ENCODE results near the gene PCDHGA9.

PCDHGA9 gene

DNA sequence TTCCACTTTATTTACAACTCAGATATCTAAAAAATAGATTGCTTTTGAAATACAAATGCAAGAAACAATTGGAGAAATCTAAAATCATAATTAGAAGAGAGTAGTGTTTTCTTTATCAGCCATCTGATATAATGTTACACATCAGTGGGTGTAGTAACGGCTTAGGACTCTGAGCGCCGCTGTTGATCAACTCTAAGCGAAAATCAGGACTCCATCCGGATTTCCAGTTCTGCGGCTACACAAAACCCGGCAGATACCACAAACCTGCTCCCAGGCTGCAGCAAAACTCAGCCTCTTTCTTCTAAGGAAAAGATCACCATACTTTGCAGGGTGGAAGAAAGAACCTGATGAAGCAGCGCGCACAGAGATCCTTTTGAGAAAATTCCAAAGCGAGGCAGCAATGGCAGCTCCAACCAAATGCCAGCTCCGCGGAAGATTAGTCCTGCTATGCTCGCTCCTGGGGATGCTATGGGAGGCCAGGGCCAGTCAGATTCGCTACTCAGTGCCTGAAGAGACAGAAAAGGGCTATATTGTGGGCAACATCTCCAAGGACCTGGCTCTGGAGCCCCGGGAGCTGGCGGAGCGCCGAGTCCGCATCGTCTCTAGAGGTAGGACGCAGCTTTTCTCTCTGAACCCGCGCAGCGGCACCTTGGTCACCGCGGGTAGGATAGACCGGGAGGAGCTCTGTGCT lies at the start of gene PCDHGA9:
TSS of gene PCDHGA9 (plus strand) at position 226 of the 691 bp plus-strand sequence. CDS start at position 401, 175 bp downstream.
- in situ Hi-C loops (cut with MboI; ENCODE audit: low sequenced_read_pairs, unreplicated experiment), result no loop called here
- TF ChIP-seq, protein P1, sequence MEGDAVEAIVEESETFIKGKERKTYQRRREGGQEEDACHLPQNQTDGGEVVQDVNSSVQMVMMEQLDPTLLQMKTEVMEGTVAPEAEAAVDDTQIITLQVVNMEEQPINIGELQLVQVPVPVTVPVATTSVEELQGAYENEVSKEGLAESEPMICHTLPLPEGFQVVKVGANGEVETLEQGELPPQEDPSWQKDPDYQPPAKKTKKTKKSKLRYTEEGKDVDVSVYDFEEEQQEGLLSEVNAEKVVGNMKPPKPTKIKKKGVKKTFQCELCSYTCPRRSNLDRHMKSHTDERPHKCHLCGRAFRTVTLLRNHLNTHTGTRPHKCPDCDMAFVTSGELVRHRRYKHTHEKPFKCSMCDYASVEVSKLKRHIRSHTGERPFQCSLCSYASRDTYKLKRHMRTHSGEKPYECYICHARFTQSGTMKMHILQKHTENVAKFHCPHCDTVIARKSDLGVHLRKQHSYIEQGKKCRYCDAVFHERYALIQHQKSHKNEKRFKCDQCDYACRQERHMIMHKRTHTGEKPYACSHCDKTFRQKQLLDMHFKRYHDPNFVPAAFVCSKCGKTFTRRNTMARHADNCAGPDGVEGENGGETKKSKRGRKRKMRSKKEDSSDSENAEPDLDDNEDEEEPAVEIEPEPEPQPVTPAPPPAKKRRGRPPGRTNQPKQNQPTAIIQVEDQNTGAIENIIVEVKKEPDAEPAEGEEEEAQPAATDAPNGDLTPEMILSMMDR (IDR thresholded peaks at IDR 0.05; ENCODE audit: borderline replicate concordance, control extremely low read depth, extremely low read depth, insufficient read depth, missing control alignments), result peak; percentile 12
- DNase-seq (ENCODE audit: low spot score), result no peak

DNA sequence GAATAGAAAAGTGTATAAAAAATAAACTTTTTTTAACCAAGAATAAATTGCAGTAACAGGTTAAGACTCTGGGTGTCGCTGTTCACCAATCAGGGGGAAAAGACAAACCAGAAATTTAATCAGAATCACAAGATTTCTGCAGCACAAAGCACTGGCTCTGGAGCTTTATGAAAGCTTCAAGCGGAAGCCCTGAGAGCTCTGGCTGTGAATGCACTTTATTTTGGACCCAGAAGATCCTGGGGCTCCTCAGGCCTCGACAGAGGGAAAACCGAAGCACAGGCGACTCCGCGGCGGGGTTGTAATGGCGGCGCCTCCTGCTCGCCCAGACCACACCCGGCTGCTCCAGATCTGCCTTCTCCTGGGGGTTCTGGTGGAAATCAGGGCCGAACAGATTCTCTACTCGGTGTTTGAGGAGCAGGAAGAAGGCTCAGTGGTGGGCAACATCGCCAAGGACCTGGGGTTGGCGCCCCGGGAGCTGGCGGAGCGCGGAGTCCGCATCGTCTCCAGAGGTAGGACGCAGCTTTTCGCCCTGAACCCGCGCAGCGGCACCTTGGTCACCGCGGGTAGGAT lies 47.6 kb upstream of the PCDHGA9 start, which contains the start of gene PCDHGA4:
TSS of gene PCDHGA4 (plus strand) at position 122 of the 570 bp plus-strand sequence. CDS start at position 209, 87 bp downstream.
- TF ChIP-seq, protein P1 (IDR thresholded peaks at IDR 0.05; ENCODE audit: borderline replicate concordance, control extremely low read depth, extremely low read depth, insufficient read depth, missing control alignments), result no peak
- in situ Hi-C loops (cut with MboI; ENCODE audit: low sequenced_read_pairs, unreplicated experiment), result no loop called here
- no peak for DNase-seq (ENCODE audit: low spot score)

GRCh38 chr5:141355641-141356040 lies 46.9 kb upstream of the PCDHGA9 start:
- in situ Hi-C loops (cut with MboI; ENCODE audit: low sequenced_read_pairs, unreplicated experiment), result no loop called here
- DNase-seq (ENCODE audit: low spot score), result no peak
- TF ChIP-seq, protein P1 (IDR thresholded peaks at IDR 0.05; ENCODE audit: borderline replicate concordance, control extremely low read depth, extremely low read depth, insufficient read depth, missing control alignments), result no peak

- TF ChIP-seq, protein P1 (IDR thresholded peaks at IDR 0.05; ENCODE audit: borderline replicate concordance, control extremely low read depth, extremely low read depth, insufficient read depth, missing control alignments), result no peak
- in situ Hi-C loops (cut with MboI; ENCODE audit: low sequenced_read_pairs, unreplicated experiment), result no loop called here
- no peak for DNase-seq (ENCODE audit: low spot score)
Observed at GRCh38 chr5:141356133-141356532, 46.4 kb upstream of the PCDHGA9 start.

GRCh38 chr5:141356950-141357349 lies 45.6 kb upstream of the PCDHGA9 start:
- TF ChIP-seq, protein P1 (IDR thresholded peaks at IDR 0.05; ENCODE audit: borderline replicate concordance, control extremely low read depth, extremely low read depth, insufficient read depth, missing control alignments), result no peak
- no peak for DNase-seq (ENCODE audit: low spot score)
- in situ Hi-C loops (cut with MboI; ENCODE audit: low sequenced_read_pairs, unreplicated experiment), result no loop called here

DNA sequence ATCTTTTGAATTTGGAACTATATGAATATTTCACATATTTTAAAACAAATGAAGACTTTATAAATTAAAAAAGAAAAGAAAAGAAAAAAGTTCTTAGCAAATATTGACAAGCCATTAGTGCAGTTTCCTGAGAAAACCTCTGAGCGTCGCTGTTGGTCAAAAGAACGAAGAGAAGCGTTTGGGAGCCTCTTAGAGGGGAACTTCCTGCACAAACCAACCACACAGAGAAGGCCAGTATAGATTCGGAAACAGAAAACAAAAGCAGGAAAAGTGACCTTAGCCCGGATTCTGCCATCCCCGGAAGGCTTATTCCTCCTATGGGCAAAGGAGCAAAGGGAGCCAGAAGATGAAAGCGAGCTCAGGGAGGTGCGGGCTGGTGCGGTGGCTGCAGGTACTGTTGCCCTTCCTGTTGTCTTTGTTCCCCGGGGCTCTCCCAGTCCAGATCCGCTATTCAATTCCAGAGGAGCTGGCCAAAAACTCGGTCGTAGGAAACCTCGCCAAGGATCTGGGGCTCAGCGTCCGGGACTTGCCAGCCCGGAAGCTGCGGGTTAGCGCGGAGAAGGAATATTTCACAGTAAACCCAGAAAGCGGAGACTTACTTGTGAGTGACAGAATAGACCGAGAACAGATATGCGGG lies 42.7 kb upstream of the PCDHGA9 start, which contains the start of gene PCDHGB2:
TSS of gene PCDHGB2 (plus strand) at position 205 of the 637 bp plus-strand sequence. CDS start at position 347, 142 bp downstream.
- TF ChIP-seq, protein P1 (IDR thresholded peaks at IDR 0.05; ENCODE audit: borderline replicate concordance, control extremely low read depth, extremely low read depth, insufficient read depth, missing control alignments), result no peak
- in situ Hi-C loops (cut with MboI; ENCODE audit: low sequenced_read_pairs, unreplicated experiment), result no loop called here
- peak; percentile 73 for DNase-seq (ENCODE audit: low spot score)
